Measurements from ENCODE around the gene PRR5L.

DNA sequence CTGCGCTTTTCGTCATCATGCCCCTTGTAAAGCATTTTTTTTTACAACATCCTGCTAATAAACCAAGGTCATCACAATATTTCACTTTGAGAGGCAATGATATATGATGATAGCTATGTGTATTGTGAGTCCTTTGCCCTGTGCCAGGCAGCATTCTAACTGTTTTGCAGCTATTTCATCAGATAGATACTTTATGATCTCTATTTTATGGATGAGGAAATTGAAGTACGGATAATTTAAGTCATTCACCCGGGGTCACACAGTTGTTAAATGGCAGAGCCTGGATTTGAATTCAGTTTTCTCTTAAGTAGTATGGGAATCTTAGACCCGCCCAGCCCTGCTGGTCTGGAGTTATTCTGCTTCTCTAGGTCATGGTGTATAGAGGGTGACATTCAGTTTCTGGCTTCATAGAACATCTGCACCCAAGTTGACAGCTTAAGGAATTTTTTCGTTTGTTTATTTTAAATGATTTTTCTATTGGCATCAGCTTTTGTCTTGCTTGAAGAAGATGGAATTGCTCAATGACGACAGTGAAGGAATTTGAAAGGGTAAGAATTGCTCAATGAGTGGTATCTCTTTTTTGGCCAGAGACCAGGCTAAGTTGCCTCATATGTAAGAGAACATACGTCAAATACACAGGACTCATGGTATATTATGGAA is 926 bp downstream of the PRR5L start:
- TF ChIP-seq, protein P1, sequence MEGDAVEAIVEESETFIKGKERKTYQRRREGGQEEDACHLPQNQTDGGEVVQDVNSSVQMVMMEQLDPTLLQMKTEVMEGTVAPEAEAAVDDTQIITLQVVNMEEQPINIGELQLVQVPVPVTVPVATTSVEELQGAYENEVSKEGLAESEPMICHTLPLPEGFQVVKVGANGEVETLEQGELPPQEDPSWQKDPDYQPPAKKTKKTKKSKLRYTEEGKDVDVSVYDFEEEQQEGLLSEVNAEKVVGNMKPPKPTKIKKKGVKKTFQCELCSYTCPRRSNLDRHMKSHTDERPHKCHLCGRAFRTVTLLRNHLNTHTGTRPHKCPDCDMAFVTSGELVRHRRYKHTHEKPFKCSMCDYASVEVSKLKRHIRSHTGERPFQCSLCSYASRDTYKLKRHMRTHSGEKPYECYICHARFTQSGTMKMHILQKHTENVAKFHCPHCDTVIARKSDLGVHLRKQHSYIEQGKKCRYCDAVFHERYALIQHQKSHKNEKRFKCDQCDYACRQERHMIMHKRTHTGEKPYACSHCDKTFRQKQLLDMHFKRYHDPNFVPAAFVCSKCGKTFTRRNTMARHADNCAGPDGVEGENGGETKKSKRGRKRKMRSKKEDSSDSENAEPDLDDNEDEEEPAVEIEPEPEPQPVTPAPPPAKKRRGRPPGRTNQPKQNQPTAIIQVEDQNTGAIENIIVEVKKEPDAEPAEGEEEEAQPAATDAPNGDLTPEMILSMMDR (conservative IDR thresholded peaks at IDR 0.05 in 1 of 2, IDR thresholded peaks at IDR 0.05 in 1 of 2; ENCODE audit: extremely low read depth in 1 of 2, insufficient read depth in 1 of 2, low read depth in 1 of 2, low read length in 2 of 2): no peak
- no peak for TF ChIP-seq EZH2 (IDR thresholded peaks at IDR 0.05; ENCODE audit: borderline replicate concordance, low read length)

Data from mammary epithelial cell (primary cell).